Activated B cell treated with CpG ODN at 0.5 μM for 24 hours (primary cell): Measurements from ENCODE around the gene COL5A1. TPM values are rescaled to one million over a fixed set of nuclear protein-coding genes. Genes with fewer than 3 reads are reported as not detected.

ENCODE experiments used
- ATAC-seq: fragments of 200-7000 bp; cut with Tn5 transposase; one replicate; pipeline ENCODE4 v1.10.0; 2021; ENCODE audit warnings: low read depth, mild to moderate bottlenecking, moderate library complexity
- CTCF ChIA-PET: fragments of 350-600 bp; sonication (Branson Sonifier 250); formaldehyde crosslinking; loops from one replicate; lab custom pipeline; 2021; ENCODE audit warnings: antibody characterized with exemption; lab: Charles Lee
- POLR2A ChIA-PET: fragments of 350-600 bp; sonication (Branson Sonifier 250); formaldehyde crosslinking; loops from one replicate; lab custom pipeline; 2021; ENCODE audit warnings: antibody characterized with exemption; lab: Charles Lee
- DNase-seq: peaks from one replicate; pipeline ENCODE4 v3.0.0; 2022
- H3K27ac Mint-ChIP-seq: one replicate; pipeline ENCODE4 v1.8.0; 2020; ENCODE audit warnings: mixed read lengths
- H3K27me3 Mint-ChIP-seq: one replicate; pipeline ENCODE4 v1.8.0; 2021; ENCODE audit warnings: mixed read lengths
- H3K36me3 Mint-ChIP-seq: one replicate; pipeline ENCODE4 v1.8.0; 2021; ENCODE audit warnings: low read depth, mixed read lengths
- H3K4me1 Mint-ChIP-seq: one replicate; pipeline ENCODE4 v1.8.0; 2021; ENCODE audit warnings: mixed read lengths
- H3K4me3 Mint-ChIP-seq: one replicate; pipeline ENCODE4 v1.8.0; 2020; ENCODE audit warnings: mild to moderate bottlenecking, mixed read lengths
- H3K9me3 Mint-ChIP-seq: one replicate; pipeline ENCODE4 v1.8.0; 2020; ENCODE audit warnings: mixed read lengths
- intact Hi-C: fragments of 100-400 bp; cut with micrococcal nuclease; formaldehyde crosslinking; loops from one replicate; pipeline ENCODE4 v1.15.1; 2024
- total RNA-seq: library from RNA; stranded (reverse); gene quantifications from 2 replicates; pipeline ENCODE4 v1.2.3, GENCODE V29; 2022
- TF ChIP-seq, protein P1 (sequence below): fragments of 200-600 bp; IDR thresholded peaks from one replicate; pipeline ENCODE4 v1.8.0; 2022; ENCODE audit warnings: antibody characterized with exemption, mild to moderate bottlenecking

The COL5A1 gene
- total RNA-seq, 1 donor from 2014 or later, result 0.02 TPM

DNA sequence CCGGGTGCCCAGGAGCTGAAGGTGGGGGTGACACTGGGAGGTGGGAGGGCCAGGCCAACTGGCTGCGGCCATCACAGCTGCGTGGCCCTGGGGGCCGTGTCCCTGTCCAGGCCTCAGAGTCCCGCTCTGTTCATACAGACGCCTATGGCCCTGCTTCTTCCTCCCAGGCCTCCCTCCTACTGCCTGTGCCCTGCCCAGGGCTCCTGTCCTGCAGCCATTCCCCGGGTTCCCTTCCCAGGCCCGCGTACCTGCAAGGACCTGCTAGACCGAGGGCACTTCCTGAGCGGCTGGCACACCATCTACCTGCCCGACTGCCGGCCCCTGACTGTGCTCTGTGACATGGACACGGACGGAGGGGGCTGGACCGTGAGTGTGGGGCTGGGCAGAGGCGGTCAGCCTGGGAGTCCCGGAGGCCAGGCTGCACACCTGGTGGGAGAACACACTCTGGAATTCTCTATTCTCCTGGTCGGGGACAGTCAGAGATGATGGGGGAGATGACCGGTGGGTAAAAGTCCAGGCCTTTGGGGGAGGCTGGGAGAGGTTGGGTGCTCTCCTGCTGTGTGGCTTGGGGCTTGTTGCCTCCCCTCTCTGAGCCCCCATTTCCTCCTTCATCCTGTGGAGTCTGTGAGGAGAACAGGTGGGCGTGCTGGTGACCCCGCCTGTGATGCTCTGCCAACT lies 243.5 kb downstream of the COL5A1 start:
- no peak for ATAC-seq
- Mint-ChIP-seq H3K27me3 (peaks cover 24% of the 10 kb centered on the region), H3K4me1 (peaks cover 3% of the 10 kb centered on the region), H3K4me3 (no peak overlapping the region), H3K9me3 (no peaks in the 10 kb centered on the region), H3K36me3 (no peaks in the 10 kb centered on the region), H3K27ac (no peak overlapping the region)
- ChIA-PET POLR2A (no interaction called here), CTCF (no interaction called here)
- no peak for DNase-seq
- TF ChIP-seq, protein P1, sequence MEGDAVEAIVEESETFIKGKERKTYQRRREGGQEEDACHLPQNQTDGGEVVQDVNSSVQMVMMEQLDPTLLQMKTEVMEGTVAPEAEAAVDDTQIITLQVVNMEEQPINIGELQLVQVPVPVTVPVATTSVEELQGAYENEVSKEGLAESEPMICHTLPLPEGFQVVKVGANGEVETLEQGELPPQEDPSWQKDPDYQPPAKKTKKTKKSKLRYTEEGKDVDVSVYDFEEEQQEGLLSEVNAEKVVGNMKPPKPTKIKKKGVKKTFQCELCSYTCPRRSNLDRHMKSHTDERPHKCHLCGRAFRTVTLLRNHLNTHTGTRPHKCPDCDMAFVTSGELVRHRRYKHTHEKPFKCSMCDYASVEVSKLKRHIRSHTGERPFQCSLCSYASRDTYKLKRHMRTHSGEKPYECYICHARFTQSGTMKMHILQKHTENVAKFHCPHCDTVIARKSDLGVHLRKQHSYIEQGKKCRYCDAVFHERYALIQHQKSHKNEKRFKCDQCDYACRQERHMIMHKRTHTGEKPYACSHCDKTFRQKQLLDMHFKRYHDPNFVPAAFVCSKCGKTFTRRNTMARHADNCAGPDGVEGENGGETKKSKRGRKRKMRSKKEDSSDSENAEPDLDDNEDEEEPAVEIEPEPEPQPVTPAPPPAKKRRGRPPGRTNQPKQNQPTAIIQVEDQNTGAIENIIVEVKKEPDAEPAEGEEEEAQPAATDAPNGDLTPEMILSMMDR, result no peak
- intact Hi-C loops, result no loop called here

GRCh38 chr9:134885679-134886412 lies 244.2 kb downstream of the COL5A1 start:
- intact Hi-C loops, result no loop called here
- ChIA-PET POLR2A (no interaction called here), CTCF (no interaction called here)
- Mint-ChIP-seq H3K27me3 (peaks cover 22% of the 10 kb centered on the region), H3K9me3 (no peaks in the 10 kb centered on the region), H3K36me3 (no peaks in the 10 kb centered on the region), H3K27ac (no peak overlapping the region), H3K4me1 (peaks cover 3% of the 10 kb centered on the region), H3K4me3 (no peak overlapping the region)
- ATAC-seq (no peak), DNase-seq (no peak)
- TF ChIP-seq, protein P1, result no peak

DNA sequence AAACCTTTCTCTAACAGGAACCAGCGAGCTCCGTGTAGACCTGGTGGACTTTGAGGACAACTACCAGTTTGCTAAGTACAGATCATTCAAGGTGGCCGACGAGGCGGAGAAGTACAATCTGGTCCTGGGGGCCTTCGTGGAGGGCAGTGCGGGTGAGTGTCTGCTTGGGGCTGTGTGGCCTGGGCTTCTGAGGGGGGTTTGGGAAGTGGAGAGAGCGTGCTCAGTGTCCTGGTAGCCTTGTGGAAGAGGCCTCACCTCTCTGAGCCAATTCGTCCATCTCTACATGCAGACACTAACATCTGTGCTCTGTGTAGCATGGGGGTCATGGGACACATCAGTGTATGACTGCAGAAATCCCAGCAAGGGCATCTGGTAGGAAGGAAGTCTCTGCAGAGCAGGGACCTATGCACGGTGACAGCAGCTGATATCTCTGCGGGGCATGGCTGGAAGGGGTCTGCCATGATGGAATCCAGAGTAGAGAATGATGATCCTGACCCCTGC lies 244.9 kb downstream of the COL5A1 start:
- H3K27me3 Mint-ChIP-seq, result peaks cover 16% of the 10 kb centered on the region
- peaks cover 3% of the 10 kb centered on the region for H3K4me1 Mint-ChIP-seq

GRCh38 chr9:134887219-134887618 lies 245.6 kb downstream of the COL5A1 start:
- DNase-seq, result no peak
- TF ChIP-seq, protein P1, result no peak
- H3K4me3 Mint-ChIP-seq, result no peak overlapping the region
- ChIA-PET POLR2A (no interaction called here), CTCF (no interaction called here)
- H3K27me3 Mint-ChIP-seq, result peaks cover 16% of the 10 kb centered on the region
- intact Hi-C loops, result no loop called here
- ATAC-seq, result no peak
- no peaks in the 10 kb centered on the region for H3K36me3 Mint-ChIP-seq
- H3K9me3 Mint-ChIP-seq, result no peaks in the 10 kb centered on the region
- peaks cover 3% of the 10 kb centered on the region for H3K4me1 Mint-ChIP-seq
- H3K27ac Mint-ChIP-seq, result no peak overlapping the region

More for the DNA sequence above, 244.9 kb downstream of the COL5A1 start:
- POLR2A ChIA-PET, result no interaction called here
- CTCF ChIA-PET, result no interaction called here
- ATAC-seq (no peak), DNase-seq (no peak)
- H3K4me3 Mint-ChIP-seq, result no peak overlapping the region
- no peaks in the 10 kb centered on the region for H3K9me3 Mint-ChIP-seq
- intact Hi-C loops, result no loop called here
- TF ChIP-seq, protein P1, result no peak
- no peak overlapping the region for H3K27ac Mint-ChIP-seq
- no peaks in the 10 kb centered on the region for H3K36me3 Mint-ChIP-seq
